HUDEP-2 (cell line): ENCODE measurements around the gene MUC2.

Source experiments
- DNase-seq, 76 experiments: peaks; one replicate each; lab custom pipeline; 2025; ENCODE audit not compliant: unreplicated experiment in 76 of 76; lab: John Stamatoyannopoulos, UW

MUC2 gene

GRCh38 chr11:1085440-1086170, 10.9 kb downstream of the MUC2 start:
- no peak for DNase-seq

GRCh38 chr11:1086171-1087102, 11.8 kb downstream of the MUC2 start:
- DNase-seq: no peak

GRCh38 chr11:1087279-1087960, 12.7 kb downstream of the MUC2 start:
- no peak for DNase-seq

- peak in 13 of 76 experiments; percentile 4 to 34 (median 10) for DNase-seq
Measured at GRCh38 chr11:1087961-1088926, 13.6 kb downstream of the MUC2 start.

GRCh38 chr11:1088927-1089737, 14.5 kb downstream of the MUC2 start:
- no peak for DNase-seq

GRCh38 chr11:1089738-1090599, 15.3 kb downstream of the MUC2 start:
- no peak for DNase-seq

GRCh38 chr11:1090600-1091331, 16.1 kb downstream of the MUC2 start:
- DNase-seq: no peak

GRCh38 chr11:1091332-1092083, 16.8 kb downstream of the MUC2 start:
- no peak for DNase-seq

- DNase-seq: no peak
Measured at GRCh38 chr11:1092145-1092670, 17.5 kb downstream of the MUC2 start.

- no peak for DNase-seq
Measured at GRCh38 chr11:1092919-1093318, 18.2 kb downstream of the MUC2 start.

GRCh38 chr11:1099519-1100355, 25.1 kb downstream of the MUC2 start:
- DNase-seq: no peak

- no peak for DNase-seq
Measured at GRCh38 chr11:1100417-1101245, 26.0 kb downstream of the MUC2 start.

GRCh38 chr11:1101318-1102089, 26.8 kb downstream of the MUC2 start:
- DNase-seq: no peak
